ENCODE results near the gene ZGLP1.
"Not testable (repeated sequence)": the region's sequence is repeated elsewhere in the genome, so short reads cannot be mapped to it uniquely, and the experiment has no call there.

Gene ZGLP1

GRCh38 chr19:10283301-10284064 is 26.1 kb downstream of the ZGLP1 start:
- no peak overlapping the region for H3K9ac ChIP-seq (ENCODE audit: low read length)
- peaks cover 10 to 19% of the 10 kb centered on the region in 2 donors for H3K27me3 ChIP-seq (ENCODE audit: control insufficient read depth in 1 of 2, insufficient read depth in 2 of 2, low read length in 2 of 2)
- no peak overlapping the region for H3K4me3 ChIP-seq (ENCODE audit: low read depth in 1 of 2, low read length in 2 of 2)
- no peak overlapping the region for H3K27ac ChIP-seq (ENCODE audit: low read depth, low read length)
- no peaks in the 10 kb centered on the region for H3K9me3 ChIP-seq (ENCODE audit: low read length)
- no peaks in the 10 kb centered on the region for H3K4me1 ChIP-seq (ENCODE audit: insufficient read depth, low read length)
- H3K36me3 ChIP-seq (ENCODE audit: insufficient read depth, low read length) = no peaks in the 10 kb centered on the region

DNA sequence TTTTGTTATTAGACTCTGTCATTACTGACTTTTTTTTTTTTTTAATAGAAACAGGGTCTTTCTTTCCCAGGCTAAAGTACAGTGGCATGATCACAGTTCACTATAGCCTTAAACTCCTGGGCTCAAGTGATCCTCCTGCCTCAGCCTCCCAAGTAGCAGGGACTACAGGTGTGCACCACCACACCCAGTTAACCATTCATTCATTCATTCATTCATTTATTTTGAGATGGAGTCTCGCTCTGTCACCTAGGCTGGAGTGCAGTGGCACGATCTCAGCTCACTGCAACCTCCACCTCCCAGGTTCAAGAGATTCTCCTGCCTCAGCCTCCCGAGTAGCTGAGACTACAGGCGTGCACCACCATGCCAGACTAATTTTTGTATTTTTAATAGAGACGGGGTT is 27.6 kb downstream of the ZGLP1 start:
- H3K4me1 ChIP-seq (ENCODE audit: insufficient read depth, low read length); H3K27ac ChIP-seq (ENCODE audit: low read depth, low read length); H3K9ac ChIP-seq (ENCODE audit: low read length); H3K4me3 ChIP-seq (ENCODE audit: low read depth in 1 of 2, low read length in 2 of 2); H3K36me3 ChIP-seq (ENCODE audit: insufficient read depth, low read length); H3K27me3 ChIP-seq (ENCODE audit: control insufficient read depth in 1 of 2, insufficient read depth in 2 of 2, low read length in 2 of 2); H3K9me3 ChIP-seq (ENCODE audit: low read length): not testable (repeated sequence)

DNA sequence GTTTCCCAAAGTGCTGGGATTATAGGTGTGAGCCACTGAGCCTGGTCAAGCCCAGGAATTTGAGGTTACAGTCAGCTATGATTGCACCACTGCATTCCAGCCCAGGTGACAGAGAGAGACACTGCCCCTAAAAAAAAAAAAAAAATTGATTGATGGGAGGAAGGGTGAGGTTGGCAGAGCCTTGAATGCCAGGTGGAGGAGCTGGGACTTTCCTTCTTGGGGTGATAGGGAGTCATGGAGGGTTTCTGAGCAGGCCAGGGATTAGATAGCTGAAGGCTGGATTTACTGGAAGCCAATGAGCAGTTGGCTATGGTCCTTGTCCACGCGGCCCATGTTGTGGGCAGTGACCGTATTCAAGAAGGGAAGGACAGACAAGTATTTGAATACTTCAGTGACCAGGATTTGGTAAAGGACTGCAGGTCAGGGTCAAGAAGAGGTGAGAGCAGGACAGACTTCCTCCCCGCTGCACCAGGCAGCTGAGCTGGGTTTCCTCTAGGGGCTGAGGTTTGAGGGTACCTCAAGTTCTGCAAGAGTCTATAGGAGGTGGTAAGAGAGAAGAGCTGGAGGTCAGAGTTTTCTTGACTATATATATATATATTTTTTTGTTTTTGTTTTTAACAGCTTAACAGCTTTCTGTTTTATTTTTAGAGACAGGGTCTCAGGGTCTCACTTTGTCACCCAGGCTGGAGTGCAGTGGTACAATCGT is 29.7 kb downstream of the ZGLP1 start:
- Histone ChIP-seq H3K9me3 (ENCODE audit: low read length) (no peaks in the 10 kb centered on the region), H3K9ac (ENCODE audit: low read length) (no peak overlapping the region), H3K4me1 (ENCODE audit: insufficient read depth, low read length) (no peaks in the 10 kb centered on the region), H3K27ac (ENCODE audit: low read depth, low read length) (no peak overlapping the region), H3K27me3 (ENCODE audit: control insufficient read depth in 1 of 2, insufficient read depth in 2 of 2, low read length in 2 of 2) (no peaks in the 10 kb centered on the region), H3K4me3 (ENCODE audit: low read depth in 1 of 2, low read length in 2 of 2) (no peak overlapping the region), H3K36me3 (ENCODE audit: insufficient read depth, low read length) (no peaks in the 10 kb centered on the region)

DNA sequence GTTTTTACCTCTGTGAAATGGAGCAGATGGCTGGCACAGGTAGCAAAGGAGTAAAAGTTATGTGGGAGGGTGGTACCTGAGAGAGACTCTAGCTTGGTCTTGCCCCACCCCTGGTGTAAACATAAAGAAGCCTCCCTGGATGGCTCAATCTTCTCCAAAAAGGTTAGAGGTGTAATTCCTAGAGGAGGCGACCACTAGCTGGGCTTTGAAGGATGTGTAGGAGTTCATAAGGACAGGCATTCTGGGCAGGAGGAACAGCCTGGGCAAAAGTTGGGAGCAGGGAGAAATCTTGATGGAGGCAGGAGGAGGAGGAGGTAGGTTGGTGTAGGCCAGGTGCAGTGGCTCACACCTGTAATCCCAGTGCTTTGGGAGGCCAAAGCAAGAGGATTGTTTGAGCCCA is 30.7 kb downstream of the ZGLP1 start:
- H3K27ac ChIP-seq (ENCODE audit: low read depth, low read length) = no peak overlapping the region
- H3K36me3 ChIP-seq (ENCODE audit: insufficient read depth, low read length) = no peaks in the 10 kb centered on the region
- H3K9me3 ChIP-seq (ENCODE audit: low read length) = no peaks in the 10 kb centered on the region
- no peak overlapping the region for H3K4me3 ChIP-seq (ENCODE audit: low read depth in 1 of 2, low read length in 2 of 2)
- H3K27me3 ChIP-seq (ENCODE audit: control insufficient read depth in 1 of 2, insufficient read depth in 2 of 2, low read length in 2 of 2) = no peaks in the 10 kb centered on the region
- no peaks in the 10 kb centered on the region for H3K4me1 ChIP-seq (ENCODE audit: insufficient read depth, low read length)
- no peak overlapping the region for H3K9ac ChIP-seq (ENCODE audit: low read length)

DNA sequence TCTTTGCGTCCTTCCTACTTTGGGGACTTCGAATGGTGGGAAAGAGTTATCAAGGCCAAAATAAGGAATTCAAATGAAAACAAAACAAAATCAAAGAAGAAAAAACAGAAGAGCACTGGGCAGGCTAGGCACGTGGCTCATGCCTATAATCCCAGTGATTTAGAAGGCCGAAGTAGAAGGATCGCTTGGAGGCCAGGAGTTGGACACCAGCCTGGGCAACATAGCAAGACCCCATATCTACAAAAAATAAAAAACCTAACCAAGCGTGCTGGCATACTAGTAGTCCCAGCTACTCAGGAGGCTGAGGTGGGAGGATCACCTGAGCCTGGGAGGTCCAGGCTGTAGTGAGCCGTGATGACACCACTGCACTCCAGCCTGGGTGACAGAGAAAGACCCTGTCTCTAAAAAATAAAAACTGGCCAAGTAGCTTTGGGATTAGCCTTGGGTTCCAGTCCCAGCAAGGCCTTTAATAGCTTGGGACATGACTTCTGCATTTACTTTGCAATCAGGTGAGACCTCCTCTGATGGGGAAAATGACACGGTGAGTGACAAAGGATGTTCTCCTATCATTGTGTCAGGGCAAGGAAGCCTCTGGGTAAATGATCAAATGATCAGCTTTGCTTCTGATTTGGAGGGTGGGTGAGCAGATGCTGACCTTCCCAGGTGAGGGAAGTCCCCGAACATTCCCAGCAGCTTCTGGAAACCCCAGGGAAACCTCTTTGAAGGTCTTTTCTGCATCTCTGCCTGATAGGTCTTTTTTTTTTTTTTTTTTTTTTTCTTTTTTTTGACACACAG is 31.6 kb downstream of the ZGLP1 start:
- H3K36me3 ChIP-seq (ENCODE audit: insufficient read depth, low read length) = no peaks in the 10 kb centered on the region
- H3K27ac ChIP-seq (ENCODE audit: low read depth, low read length) = no peak overlapping the region
- H3K9ac ChIP-seq (ENCODE audit: low read length) = no peak overlapping the region

GRCh38 chr19:10274589-10274988 is 35.0 kb downstream of the ZGLP1 start:
- Histone ChIP-seq H3K4me1 (ENCODE audit: insufficient read depth, low read length) (peaks cover 4% of the 10 kb centered on the region), H3K27ac (ENCODE audit: low read depth, low read length) (no peak overlapping the region), H3K27me3 (ENCODE audit: control insufficient read depth in 1 of 2, insufficient read depth in 2 of 2, low read length in 2 of 2) (peaks cover 7 to 18% of the 10 kb centered on the region in 2 donors), H3K4me3 (ENCODE audit: low read depth in 1 of 2, low read length in 2 of 2) (no peak overlapping the region), H3K9me3 (ENCODE audit: low read length) (no peaks in the 10 kb centered on the region), H3K36me3 (ENCODE audit: insufficient read depth, low read length) (no peaks in the 10 kb centered on the region), H3K9ac (ENCODE audit: low read length) (no peak overlapping the region)

More for the DNA sequence above, 31.6 kb downstream of the ZGLP1 start:
- Histone ChIP-seq H3K27me3 (ENCODE audit: control insufficient read depth in 1 of 2, insufficient read depth in 2 of 2, low read length in 2 of 2) (no peaks in the 10 kb centered on the region), H3K4me3 (ENCODE audit: low read depth in 1 of 2, low read length in 2 of 2) (no peak overlapping the region), H3K9me3 (ENCODE audit: low read length) (no peaks in the 10 kb centered on the region), H3K4me1 (ENCODE audit: insufficient read depth, low read length) (no peaks in the 10 kb centered on the region)

- Histone ChIP-seq H3K9ac (ENCODE audit: low read length) (no peak overlapping the region), H3K27me3 (ENCODE audit: control insufficient read depth in 1 of 2, insufficient read depth in 2 of 2, low read length in 2 of 2) (peaks cover 7 to 19% of the 10 kb centered on the region in 2 donors), H3K4me3 (ENCODE audit: low read depth in 1 of 2, low read length in 2 of 2) (peak overlapping the region; percentile 7 to 50), H3K9me3 (ENCODE audit: low read length) (no peaks in the 10 kb centered on the region), H3K4me1 (ENCODE audit: insufficient read depth, low read length) (peaks cover 4% of the 10 kb centered on the region), H3K36me3 (ENCODE audit: insufficient read depth, low read length) (no peaks in the 10 kb centered on the region), H3K27ac (ENCODE audit: low read depth, low read length) (no peak overlapping the region)
Observed at GRCh38 chr19:10271543-10272086, 38.0 kb downstream of the ZGLP1 start.

DNA sequence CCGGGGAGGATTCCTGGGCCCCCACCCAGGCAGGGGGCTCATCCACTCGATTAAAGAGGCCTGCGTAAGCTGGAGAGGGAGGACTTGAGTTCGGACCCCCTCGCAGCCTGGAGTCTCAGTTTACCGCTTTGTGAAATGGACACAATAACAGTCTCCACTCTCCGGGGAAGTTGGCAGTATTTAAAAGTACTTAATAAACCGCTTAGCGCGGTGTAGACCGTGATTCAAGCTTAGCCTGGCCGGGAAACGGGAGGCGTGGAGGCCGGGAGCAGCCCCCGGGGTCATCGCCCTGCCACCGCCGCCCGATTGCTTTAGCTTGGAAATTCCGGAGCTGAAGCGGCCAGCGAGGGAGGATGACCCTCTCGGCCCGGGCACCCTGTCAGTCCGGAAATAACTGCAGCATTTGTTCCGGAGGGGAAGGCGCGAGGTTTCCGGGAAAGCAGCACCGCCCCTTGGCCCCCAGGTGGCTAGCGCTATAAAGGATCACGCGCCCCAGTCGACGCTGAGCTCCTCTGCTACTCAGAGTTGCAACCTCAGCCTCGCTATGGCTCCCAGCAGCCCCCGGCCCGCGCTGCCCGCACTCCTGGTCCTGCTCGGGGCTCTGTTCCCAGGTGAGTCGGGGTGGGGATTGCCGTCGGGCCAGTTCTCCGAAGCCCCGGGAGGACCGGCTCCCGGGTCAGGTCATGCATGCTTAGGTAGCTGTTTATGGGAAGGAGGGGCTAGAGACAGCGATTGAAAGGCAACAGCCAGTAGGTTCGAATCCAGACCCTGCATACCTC is 38.8 kb downstream of the ZGLP1 start, which contains the start of gene ICAM1:
ICAM1 (plus strand) TSS at position 505 of the 779 bp plus-strand sequence; CDS start at position 545, 40 bp downstream.
- no peaks in the 10 kb centered on the region for H3K36me3 ChIP-seq (ENCODE audit: insufficient read depth, low read length)
- peak within 1 kb of the TSS; percentile 21 for H3K9ac ChIP-seq (ENCODE audit: low read length)
- peak within 1 kb of the TSS; percentile 18 to 50 for H3K4me3 ChIP-seq (ENCODE audit: low read depth in 1 of 2, low read length in 2 of 2)
- H3K27me3 ChIP-seq (ENCODE audit: control insufficient read depth in 1 of 2, insufficient read depth in 2 of 2, low read length in 2 of 2) = peaks cover 7 to 19% of the 10 kb centered on the region in 2 donors
- peaks cover 4% of the 10 kb centered on the region for H3K4me1 ChIP-seq (ENCODE audit: insufficient read depth, low read length)
- no peaks in the 10 kb centered on the region for H3K9me3 ChIP-seq (ENCODE audit: low read length)
- peak within 1 kb of the TSS; percentile 39 for H3K27ac ChIP-seq (ENCODE audit: low read depth, low read length)

- peak overlapping the region; percentile 18 to 50 for H3K4me3 ChIP-seq (ENCODE audit: low read depth in 1 of 2, low read length in 2 of 2)
- no peaks in the 10 kb centered on the region for H3K36me3 ChIP-seq (ENCODE audit: insufficient read depth, low read length)
- H3K9me3 ChIP-seq (ENCODE audit: low read length) = no peaks in the 10 kb centered on the region
- H3K9ac ChIP-seq (ENCODE audit: low read length) = peak overlapping the region; percentile 21
- peaks cover 4% of the 10 kb centered on the region for H3K4me1 ChIP-seq (ENCODE audit: insufficient read depth, low read length)
- H3K27me3 ChIP-seq (ENCODE audit: control insufficient read depth in 1 of 2, insufficient read depth in 2 of 2, low read length in 2 of 2) = peaks cover 7 to 19% of the 10 kb centered on the region in 2 donors
- no peak overlapping the region for H3K27ac ChIP-seq (ENCODE audit: low read depth, low read length)
Observed at GRCh38 chr19:10270180-10270615, 39.4 kb downstream of the ZGLP1 start.

- Histone ChIP-seq H3K4me3 (ENCODE audit: low read depth in 1 of 2, low read length in 2 of 2) (peak overlapping the region; percentile 18 to 50), H3K9me3 (ENCODE audit: low read length) (no peaks in the 10 kb centered on the region), H3K27me3 (ENCODE audit: control insufficient read depth in 1 of 2, insufficient read depth in 2 of 2, low read length in 2 of 2) (peaks cover 7 to 19% of the 10 kb centered on the region in 2 donors), H3K4me1 (ENCODE audit: insufficient read depth, low read length) (peaks cover 4% of the 10 kb centered on the region), H3K36me3 (ENCODE audit: insufficient read depth, low read length) (no peaks in the 10 kb centered on the region), H3K27ac (ENCODE audit: low read depth, low read length) (no peak overlapping the region), H3K9ac (ENCODE audit: low read length) (peak overlapping the region; percentile 21)
Observed at GRCh38 chr19:10269333-10270179, 40.1 kb downstream of the ZGLP1 start.
